ENCODE results near the gene LRRC52. TPM values are rescaled to one million over a fixed set of nuclear protein-coding genes. Genes with fewer than 3 reads are reported as not detected.

Gene LRRC52
- total RNA-seq, 6 experiments from 2014 or later = not detected

- no peak for ATAC-seq
- H3K36me3 ChIP-seq = no peaks in the 10 kb centered on the region
- WGBS (ENCODE audit: insufficient coverage, low coverage, low lambda C conversion rate, missing lambda C conversion rate) = 57% methylated on average over 2 of the region's 12 CpGs
- no peak overlapping the region for H3K4me3 ChIP-seq
- TF ChIP-seq POLR2A (IDR thresholded peaks at IDR 0.05) (no peak), CTCF (IDR thresholded peaks at IDR 0.05) (no peak)
- no peaks in the 10 kb centered on the region for H3K4me1 ChIP-seq
- no peak for DNase-seq
- H3K9me3 ChIP-seq = no peaks in the 10 kb centered on the region
- no peak overlapping the region for H3K27ac ChIP-seq
- no peaks in the 10 kb centered on the region for H3K27me3 ChIP-seq
- intact Hi-C loops (cut with DNase I) = no loop called here
These were observed 46.5 kb upstream of the LRRC52 start for GRCh38 chr1:165497069-165498013.

GRCh38 chr1:165501330-165501969 lies 42.4 kb upstream of the LRRC52 start:
- Histone ChIP-seq H3K9me3 (no peaks in the 10 kb centered on the region), H3K4me3 (no peak overlapping the region), H3K27me3 (no peaks in the 10 kb centered on the region), H3K36me3 (no peaks in the 10 kb centered on the region), H3K4me1 (no peaks in the 10 kb centered on the region), H3K27ac (no peak overlapping the region)
- WGBS (ENCODE audit: insufficient coverage, low coverage, low lambda C conversion rate, missing lambda C conversion rate) = 41% methylated on average over 3 of the region's 7 CpGs
- ATAC-seq = no peak
- intact Hi-C loops (cut with DNase I) = no loop called here
- no peak for TF ChIP-seq CTCF (IDR thresholded peaks at IDR 0.05)
- TF ChIP-seq POLR2A (IDR thresholded peaks at IDR 0.05) = no peak
- DNase-seq = no peak

GRCh38 chr1:165501970-165502348 lies 41.8 kb upstream of the LRRC52 start:
- Histone ChIP-seq H3K27me3 (no peaks in the 10 kb centered on the region), H3K9me3 (no peaks in the 10 kb centered on the region), H3K27ac (no peak overlapping the region), H3K36me3 (no peaks in the 10 kb centered on the region), H3K4me1 (no peaks in the 10 kb centered on the region), H3K4me3 (no peak overlapping the region)
- ATAC-seq (no peak), DNase-seq (no peak)
- WGBS (ENCODE audit: insufficient coverage, low coverage, low lambda C conversion rate, missing lambda C conversion rate) = 52% methylated on average over 3 of the region's 3 CpGs
- TF ChIP-seq CTCF (IDR thresholded peaks at IDR 0.05) (no peak), POLR2A (IDR thresholded peaks at IDR 0.05) (no peak)
- intact Hi-C loops (cut with DNase I) = no loop called here

GRCh38 chr1:165507570-165507969 lies 36.2 kb upstream of the LRRC52 start:
- DNase-seq = no peak
- no peak overlapping the region for H3K27ac ChIP-seq
- H3K4me1 ChIP-seq = no peaks in the 10 kb centered on the region
- no peaks in the 10 kb centered on the region for H3K9me3 ChIP-seq
- intact Hi-C loops (cut with DNase I) = no loop called here
- no peak overlapping the region for H3K4me3 ChIP-seq
- ATAC-seq = no peak
- no peak for TF ChIP-seq CTCF (IDR thresholded peaks at IDR 0.05)
- no peak for TF ChIP-seq POLR2A (IDR thresholded peaks at IDR 0.05)
- H3K27me3 ChIP-seq = no peaks in the 10 kb centered on the region
- no peaks in the 10 kb centered on the region for H3K36me3 ChIP-seq
